NT2/D1 (cell line): ENCODE measurements around the gene CACNA2D3.

Experiments
- YY1 ChIP-seq: IDR thresholded peaks from 2 replicates; pipeline ENCODE4 v1.6.1; 2011; ENCODE audit not compliant: insufficient read length, insufficient read depth
- ZNF274 ChIP-seq: IDR thresholded peaks from 2 replicates; pipeline ENCODE4 v1.6.1; 2011; ENCODE audit warnings: mild to moderate bottlenecking, low read depth, low read length

DNA sequence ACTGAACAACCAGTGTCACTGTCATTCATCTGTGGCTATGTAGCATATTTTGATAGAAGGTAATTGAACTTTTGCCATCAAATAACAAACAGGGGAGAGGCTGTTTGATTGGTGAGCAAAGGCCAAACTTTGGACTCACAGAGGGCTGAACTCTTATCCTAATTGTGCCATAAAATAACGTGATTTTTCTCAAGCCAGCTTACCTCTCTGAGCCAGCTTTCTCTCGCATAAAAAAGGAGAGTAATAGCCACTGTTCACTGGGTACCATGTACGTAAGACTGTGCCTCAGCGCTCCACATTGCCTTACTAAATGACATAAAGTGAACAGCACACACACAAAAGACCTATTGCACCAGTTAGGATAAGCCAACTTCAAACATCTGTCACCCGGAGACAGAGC lies 588.6 kb downstream of the CACNA2D3 start:
- TF ChIP-seq ZNF274 (no peak), YY1 (no peak)
